ENCODE results near the gene PM20D1. TPM values are rescaled to one million over a fixed set of nuclear protein-coding genes. Genes with fewer than 3 reads are reported as not detected.

Gene PM20D1
- polyA plus RNA-seq, 1 of the 3 experiments (the other 2 are of a cell fraction) = not detected

DNA sequence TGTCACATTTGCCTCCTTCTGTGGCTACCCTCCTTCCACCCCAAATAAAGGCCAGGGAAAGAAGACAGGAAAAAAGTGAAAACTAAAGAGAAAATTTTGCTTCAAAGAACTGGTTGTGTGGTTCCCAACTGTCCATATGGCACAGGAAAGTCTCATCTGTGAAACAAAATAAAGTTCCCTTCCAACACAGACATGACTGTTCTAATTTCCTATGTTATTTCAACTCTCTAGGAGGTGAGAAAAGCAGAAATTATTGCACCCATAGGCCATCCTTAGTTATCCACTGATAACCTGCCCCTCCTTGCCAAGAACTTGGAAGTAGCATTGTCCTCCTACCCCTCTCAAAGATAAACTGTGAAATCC is 66.5 kb downstream of the PM20D1 start:
- no peak overlapping the region for H3K4me2 ChIP-seq
- POLR2A ChIA-PET = no interaction called here
- no peaks in the 10 kb centered on the region for H3K9me3 ChIP-seq
- no peaks in the 10 kb centered on the region for H3F3A ChIP-seq (replicated peaks; ENCODE audit: insufficient read depth)
- no peaks in the 10 kb centered on the region for H4K20me1 ChIP-seq (ENCODE audit: insufficient read depth)
- H3K9ac ChIP-seq = no peak overlapping the region
- TF ChIP-seq NFIC (IDR thresholded peaks at IDR 0.05; ENCODE audit: borderline replicate concordance) (no peak), FOXM1 (IDR thresholded peaks at IDR 0.05; ENCODE audit: low read depth) (no peak), FOSL2 (IDR thresholded peaks at IDR 0.05; ENCODE audit: borderline replicate concordance, low read depth) (no peak), RCOR1 (IDR thresholded peaks at IDR 0.05; ENCODE audit: low read length) (no peak), MXI1 (IDR thresholded peaks at IDR 0.05; ENCODE audit: low read depth, low read length) (no peak), POLR2AphosphoS5 (IDR thresholded peaks at IDR 0.05; ENCODE audit: low read depth, low read length) (no peak), RXRA (IDR thresholded peaks at IDR 0.05; ENCODE audit: borderline replicate concordance, low read depth) (no peak), TEAD4 (IDR thresholded peaks at IDR 0.05; ENCODE audit: borderline replicate concordance, insufficient read depth) (no peak), RFX5 (IDR thresholded peaks at IDR 0.05; ENCODE audit: low read length) (no peak), MEF2A (IDR thresholded peaks at IDR 0.05; ENCODE audit: borderline replicate concordance, low read depth) (no peak)
- TF ChIP-seq, protein P1, sequence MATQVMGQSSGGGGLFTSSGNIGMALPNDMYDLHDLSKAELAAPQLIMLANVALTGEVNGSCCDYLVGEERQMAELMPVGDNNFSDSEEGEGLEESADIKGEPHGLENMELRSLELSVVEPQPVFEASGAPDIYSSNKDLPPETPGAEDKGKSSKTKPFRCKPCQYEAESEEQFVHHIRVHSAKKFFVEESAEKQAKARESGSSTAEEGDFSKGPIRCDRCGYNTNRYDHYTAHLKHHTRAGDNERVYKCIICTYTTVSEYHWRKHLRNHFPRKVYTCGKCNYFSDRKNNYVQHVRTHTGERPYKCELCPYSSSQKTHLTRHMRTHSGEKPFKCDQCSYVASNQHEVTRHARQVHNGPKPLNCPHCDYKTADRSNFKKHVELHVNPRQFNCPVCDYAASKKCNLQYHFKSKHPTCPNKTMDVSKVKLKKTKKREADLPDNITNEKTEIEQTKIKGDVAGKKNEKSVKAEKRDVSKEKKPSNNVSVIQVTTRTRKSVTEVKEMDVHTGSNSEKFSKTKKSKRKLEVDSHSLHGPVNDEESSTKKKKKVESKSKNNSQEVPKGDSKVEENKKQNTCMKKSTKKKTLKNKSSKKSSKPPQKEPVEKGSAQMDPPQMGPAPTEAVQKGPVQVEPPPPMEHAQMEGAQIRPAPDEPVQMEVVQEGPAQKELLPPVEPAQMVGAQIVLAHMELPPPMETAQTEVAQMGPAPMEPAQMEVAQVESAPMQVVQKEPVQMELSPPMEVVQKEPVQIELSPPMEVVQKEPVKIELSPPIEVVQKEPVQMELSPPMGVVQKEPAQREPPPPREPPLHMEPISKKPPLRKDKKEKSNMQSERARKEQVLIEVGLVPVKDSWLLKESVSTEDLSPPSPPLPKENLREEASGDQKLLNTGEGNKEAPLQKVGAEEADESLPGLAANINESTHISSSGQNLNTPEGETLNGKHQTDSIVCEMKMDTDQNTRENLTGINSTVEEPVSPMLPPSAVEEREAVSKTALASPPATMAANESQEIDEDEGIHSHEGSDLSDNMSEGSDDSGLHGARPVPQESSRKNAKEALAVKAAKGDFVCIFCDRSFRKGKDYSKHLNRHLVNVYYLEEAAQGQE (IDR thresholded peaks at IDR 0.05; ENCODE audit: low read depth, low read length) = no peak
- TF ChIP-seq, protein P2, sequence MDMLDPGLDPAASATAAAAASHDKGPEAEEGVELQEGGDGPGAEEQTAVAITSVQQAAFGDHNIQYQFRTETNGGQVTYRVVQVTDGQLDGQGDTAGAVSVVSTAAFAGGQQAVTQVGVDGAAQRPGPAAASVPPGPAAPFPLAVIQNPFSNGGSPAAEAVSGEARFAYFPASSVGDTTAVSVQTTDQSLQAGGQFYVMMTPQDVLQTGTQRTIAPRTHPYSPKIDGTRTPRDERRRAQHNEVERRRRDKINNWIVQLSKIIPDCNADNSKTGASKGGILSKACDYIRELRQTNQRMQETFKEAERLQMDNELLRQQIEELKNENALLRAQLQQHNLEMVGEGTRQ (IDR thresholded peaks at IDR 0.05; ENCODE audit: borderline replicate concordance, low read depth, low read length) = no peak
- TF ChIP-seq, protein P3, sequence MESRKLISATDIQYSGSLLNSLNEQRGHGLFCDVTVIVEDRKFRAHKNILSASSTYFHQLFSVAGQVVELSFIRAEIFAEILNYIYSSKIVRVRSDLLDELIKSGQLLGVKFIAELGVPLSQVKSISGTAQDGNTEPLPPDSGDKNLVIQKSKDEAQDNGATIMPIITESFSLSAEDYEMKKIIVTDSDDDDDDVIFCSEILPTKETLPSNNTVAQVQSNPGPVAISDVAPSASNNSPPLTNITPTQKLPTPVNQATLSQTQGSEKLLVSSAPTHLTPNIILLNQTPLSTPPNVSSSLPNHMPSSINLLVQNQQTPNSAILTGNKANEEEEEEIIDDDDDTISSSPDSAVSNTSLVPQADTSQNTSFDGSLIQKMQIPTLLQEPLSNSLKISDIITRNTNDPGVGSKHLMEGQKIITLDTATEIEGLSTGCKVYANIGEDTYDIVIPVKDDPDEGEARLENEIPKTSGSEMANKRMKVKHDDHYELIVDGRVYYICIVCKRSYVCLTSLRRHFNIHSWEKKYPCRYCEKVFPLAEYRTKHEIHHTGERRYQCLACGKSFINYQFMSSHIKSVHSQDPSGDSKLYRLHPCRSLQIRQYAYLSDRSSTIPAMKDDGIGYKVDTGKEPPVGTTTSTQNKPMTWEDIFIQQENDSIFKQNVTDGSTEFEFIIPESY (IDR thresholded peaks at IDR 0.05; ENCODE audit: borderline replicate concordance, low read depth) = no peak
- no peaks in the 10 kb centered on the region for H3K79me2 ChIP-seq (ENCODE audit: insufficient read depth)
- H3K27me3 ChIP-seq (ENCODE audit: insufficient read depth) = no peaks in the 10 kb centered on the region
- H3K4me1 ChIP-seq (ENCODE audit: control insufficient read depth in 1 of 2, insufficient read depth in 2 of 2, low read depth in 1 of 2, low read length in 1 of 2) = peaks cover 0 to 5% of the 10 kb centered on the region in 2 experiments; a peak in 1 of 4 replicates
- H3K9me2 ChIP-seq = no peaks in the 10 kb centered on the region
- CTCF ChIA-PET = interaction anchor here (1.1 to 2.4 kb wide), 2 partner anchors 9 to 193 kb away, joined by 3 to 23 read pairs; no protein-coding TSS in a partner anchor
- no peak overlapping the region for H3K4me3 ChIP-seq (ENCODE audit: low read depth in 2 of 2, low read length in 1 of 2)
- no peak overlapping the region for H2AFZ ChIP-seq (ENCODE audit: low read depth)
- no peaks in the 10 kb centered on the region for H3K36me3 ChIP-seq (replicated peaks in 1 of 2; ENCODE audit: control insufficient read depth in 1 of 2, insufficient read depth in 2 of 2, low read length in 1 of 2)
- H3K27ac ChIP-seq (ENCODE audit: low read depth in 2 of 2, low read length in 1 of 2) = no peak overlapping the region
- DNase-seq = no peak
